GM21723 (cell line): ENCODE measurements around the gene FANCB.
A peak's percentile ranks its signal among the peaks of the same experiment; 100 is the strongest.

ENCODE experiments used
- ATAC-seq: cut with Tn5 transposase; IDR thresholded peaks from one replicate; pipeline ENCODE4 v1.9.1; 2021; ENCODE audit warnings: mild to moderate bottlenecking, moderate library complexity; ENCODE audit not compliant: unreplicated experiment

FANCB gene

DNA sequence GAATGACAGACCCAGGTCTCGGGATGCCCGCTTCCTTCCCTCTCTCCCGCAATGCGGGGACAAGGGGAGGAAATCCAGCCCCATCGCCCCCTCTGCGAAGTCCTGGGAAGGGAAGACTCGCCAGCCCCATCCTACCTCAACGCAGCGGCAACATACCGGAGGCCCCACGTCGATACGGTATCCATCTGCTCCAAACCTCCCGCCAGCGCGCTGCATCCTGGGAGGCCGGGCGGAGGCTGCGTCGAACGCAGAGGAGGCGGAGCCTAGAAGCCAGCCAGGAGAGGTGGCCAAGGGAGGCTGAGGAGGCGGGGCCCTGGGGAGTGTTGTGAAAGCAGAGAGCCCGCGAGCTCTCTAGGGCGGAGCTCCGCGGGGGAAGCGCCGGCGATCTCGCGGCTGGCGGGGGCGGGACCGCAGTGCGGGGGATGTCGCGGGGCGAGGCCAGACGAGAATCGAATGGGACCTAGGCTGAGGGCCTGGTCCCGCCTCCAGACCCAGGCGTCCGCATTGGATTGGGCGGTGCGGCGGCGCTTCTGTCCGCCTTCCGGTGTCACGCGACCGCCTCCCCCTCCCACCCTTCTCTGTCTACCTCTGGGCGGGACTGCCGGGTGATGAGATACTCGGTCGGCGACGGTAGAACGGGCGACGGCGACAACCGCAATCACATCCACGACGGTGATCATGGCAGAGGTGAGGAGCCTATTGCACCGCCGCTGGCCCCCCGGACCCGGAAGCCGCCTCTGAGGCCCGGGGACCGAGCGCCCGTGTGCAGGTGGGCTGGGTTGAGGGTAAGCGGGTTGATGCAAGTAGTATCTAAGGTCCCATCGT, at the start of gene FANCB, which contains the start of gene MOSPD2:
Gene FANCB, minus strand, starts transcription at position 219 of the 825 bp plus-strand sequence. CDS start 7,559 bp downstream, outside the sequence.
Gene MOSPD2, plus strand, starts transcription at position 571 of the 825 bp plus-strand sequence. Its CDS starts 108 bp downstream, at position 679.
- ATAC-seq: peak; percentile 96

DNA sequence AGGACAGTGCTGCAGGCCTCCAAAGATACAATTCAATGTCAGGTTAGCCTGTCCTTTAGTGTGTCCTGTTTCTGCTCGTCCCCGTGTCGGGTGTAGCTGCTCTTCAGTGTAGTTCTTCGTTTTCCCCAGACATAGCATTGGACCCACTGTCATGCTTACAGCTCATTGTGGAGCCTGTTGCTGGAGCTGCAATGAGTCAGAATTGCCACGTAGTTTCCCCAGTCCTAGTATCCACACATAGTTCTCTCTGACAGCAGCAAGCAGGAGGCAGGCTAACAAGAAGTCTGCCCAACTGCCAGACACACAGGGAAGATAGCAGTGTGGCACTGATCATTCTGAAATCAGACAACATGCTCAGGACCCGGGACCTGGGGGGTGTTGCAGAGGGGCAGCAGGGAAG, 49.6 kb upstream of the FANCB start:
- no peak for ATAC-seq

DNA sequence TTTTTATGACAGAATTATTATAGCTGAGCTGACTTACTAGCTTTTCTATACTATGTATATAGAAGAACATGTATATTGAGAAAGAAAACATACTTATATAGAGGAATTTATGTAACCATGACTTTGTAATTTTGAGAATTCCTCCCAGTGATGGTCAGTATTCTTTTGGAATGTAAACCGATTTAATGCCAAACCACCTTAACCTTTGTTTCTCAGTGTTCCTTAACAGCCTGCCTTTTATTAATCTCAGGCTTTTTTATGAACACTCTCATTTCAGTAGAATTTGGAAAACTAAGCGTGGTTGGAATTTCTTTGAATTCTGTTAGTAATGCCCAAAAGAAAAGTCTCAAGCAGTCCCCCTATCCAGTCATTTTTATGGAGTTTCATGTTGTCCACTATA, 47.3 kb upstream of the FANCB start:
- no peak for ATAC-seq

DNA sequence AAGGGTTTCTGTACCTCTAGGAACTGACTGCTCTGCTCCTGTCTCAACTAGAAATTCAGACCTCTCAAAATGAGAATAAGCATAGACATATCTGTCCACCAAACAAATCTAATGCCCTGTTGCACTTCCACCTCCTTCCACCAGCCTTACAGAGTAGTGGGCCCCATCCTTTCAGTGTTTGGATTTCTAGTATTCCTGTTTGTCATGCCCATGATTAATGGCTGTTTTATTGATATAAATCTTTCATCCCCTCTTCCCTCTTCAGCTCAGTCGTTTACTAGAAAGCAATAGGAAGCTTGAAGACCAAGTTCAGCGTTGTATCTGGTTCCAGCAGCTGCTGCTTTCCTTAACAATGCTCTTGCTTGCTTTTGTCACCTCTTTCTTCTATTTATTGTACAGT, 46.5 kb upstream of the FANCB start:
- ATAC-seq: no peak

DNA sequence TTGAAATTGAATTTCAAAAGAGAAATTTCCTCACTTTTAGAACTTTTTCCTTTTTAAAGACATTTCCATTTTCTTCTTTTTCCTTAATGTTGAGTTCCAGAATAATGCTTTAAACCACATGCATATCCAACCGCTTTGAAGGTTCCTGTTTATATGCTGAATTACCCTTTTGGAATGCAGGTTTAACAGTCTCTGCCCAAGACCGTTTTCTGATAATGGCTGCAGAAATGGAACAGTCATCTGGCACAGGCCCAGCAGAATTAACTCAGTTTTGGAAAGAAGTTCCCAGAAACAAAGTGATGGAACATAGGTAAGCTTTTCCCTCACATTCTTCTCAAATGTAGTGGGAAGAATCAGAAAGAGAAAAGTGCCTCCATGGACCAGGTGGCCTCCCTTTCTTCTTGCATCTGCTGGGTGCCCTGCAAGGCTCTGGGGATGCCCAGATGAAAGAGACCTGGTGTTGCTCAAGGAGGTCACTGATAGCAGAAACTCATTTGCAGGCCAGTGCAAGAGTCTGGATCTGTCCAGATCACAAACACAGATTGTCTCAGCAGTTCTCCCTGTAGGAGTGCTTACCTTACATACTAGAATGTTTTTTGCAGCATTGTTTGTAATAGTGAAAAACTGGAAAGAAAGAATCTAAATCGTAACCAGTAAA, 43.3 kb upstream of the FANCB start:
- no peak for ATAC-seq

DNA sequence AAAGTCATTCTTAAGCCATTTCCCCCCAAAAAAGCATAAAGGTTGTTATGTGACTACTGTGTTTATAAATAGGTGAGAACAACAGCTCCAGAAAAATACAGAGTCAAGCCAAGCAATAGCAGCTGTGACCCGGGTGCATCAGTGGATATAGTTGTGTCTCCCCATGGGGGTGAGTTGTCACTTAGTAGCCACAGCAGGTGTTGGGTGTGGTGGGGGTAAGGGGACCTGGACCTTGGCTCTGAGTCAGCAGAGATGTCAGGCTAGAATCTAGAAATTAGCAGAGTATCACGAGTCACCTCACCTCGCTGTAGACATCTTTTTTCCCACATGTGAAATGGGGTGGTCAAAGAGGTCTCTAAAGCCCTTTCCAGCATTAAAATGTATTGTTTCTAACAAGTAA, 42.7 kb upstream of the FANCB start:
- ATAC-seq: no peak

DNA sequence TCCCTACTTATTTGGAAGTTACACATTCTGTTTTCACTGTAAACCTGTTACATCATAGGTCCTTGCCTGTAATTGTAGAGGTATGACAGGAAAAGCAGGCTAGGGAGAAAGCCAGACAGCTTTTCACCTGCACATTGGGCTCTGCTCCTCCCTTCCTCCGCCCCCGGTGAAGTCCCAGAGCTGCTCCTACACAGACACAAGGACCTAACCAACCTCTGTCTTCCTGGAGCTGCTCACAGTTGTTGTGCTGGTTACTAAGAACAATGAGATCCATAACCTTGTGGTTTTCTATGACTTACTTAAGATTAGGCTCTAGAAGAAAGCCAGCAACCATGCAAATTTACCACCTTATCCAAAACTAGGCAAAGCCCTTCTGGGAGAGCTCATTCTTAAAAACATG, 40.4 kb upstream of the FANCB start:
- ATAC-seq: no peak

DNA sequence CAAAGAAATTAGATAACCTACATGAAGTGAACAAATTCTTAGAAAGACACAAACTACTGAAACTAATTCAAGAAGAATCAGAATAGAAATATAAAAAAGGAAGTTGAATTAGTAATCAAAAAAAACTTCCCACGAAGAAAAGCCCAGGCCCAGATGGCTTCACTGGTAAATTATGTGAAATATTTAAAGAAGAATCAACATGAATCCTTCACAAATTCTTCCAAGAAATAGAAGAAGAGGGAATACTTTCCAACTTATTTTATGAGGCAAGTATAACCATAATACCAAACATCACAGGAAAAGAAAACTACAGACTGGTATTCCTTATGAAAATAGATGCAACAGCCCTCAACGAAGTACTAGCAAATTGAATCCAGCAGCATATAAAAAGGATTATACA, 31.0 kb upstream of the FANCB start:
- ATAC-seq: no peak

DNA sequence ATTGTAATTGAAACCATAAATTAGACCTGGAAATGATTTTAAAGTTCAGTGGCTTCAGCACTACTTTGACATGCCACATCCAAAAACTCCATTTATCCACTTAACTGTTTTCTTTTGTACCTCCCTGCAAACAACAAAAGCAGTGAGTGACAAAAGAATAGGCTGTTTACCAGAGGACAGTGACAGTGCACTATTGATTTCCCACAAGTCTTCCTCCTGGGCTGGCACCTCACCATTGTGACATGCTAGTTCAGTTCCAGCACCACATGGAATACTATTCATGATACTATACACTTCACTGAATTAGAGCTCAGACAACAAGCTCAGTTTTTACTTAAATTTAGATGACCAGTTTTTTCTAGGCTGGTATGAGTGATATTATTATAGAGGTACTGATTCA, 29.7 kb upstream of the FANCB start:
- ATAC-seq: no peak

DNA sequence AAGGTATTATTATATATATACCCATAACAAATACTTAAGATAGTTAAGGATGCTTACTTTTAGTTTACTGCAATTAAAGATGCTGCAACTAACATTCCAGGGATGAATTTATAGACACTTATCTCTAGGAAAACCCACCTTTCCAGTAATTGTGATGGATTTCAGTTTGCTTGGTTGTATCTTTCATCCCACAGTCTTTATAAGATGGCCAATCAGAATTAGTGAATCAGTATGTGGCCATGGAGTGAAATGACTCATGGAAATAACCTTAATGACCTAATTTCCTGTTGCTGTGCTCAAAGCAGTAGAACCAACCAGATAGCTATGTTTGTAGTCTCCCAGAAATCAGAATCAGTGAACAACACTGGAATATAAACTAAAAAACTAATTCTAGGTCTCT, 26.7 kb upstream of the FANCB start:
- ATAC-seq: no peak

DNA sequence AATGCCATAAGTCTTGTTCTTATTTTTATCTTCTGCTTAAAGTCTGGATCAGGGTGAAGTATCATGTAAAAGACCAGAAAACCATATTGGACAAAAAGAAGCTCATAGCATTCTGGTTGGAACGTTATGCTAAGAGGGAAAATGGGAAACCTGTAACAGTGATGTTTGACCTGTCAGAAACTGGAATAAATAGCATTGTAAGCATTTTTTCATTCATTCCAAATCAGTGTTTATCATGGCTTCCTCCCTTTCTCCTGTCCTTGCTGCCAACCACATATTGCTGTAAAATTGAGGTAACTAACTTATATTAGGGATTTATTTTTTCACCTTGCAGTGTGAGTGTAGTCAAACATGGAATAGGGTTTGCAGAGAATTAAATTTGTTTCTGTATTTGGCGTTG, 24.2 kb upstream of the FANCB start:
- ATAC-seq: no peak

DNA sequence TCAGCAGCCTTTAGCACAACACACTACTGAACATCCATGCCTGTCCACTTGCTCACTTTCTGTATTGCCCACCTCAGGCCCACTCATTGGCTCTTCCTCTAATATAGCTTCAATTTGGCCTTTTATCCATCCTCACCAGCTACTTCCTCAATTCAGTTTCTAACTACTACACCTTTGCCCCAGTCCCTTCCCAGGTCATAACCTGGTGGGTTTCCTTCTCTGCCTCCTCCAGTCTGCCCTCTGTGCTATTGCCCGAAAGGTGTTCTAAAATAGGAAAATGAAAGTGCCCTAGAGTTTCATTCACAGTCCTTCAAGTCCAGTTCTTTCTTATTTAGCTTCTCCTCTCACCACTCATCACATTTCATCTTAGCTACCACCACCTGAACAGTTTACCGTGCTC, 23.4 kb upstream of the FANCB start:
- no peak for ATAC-seq

DNA sequence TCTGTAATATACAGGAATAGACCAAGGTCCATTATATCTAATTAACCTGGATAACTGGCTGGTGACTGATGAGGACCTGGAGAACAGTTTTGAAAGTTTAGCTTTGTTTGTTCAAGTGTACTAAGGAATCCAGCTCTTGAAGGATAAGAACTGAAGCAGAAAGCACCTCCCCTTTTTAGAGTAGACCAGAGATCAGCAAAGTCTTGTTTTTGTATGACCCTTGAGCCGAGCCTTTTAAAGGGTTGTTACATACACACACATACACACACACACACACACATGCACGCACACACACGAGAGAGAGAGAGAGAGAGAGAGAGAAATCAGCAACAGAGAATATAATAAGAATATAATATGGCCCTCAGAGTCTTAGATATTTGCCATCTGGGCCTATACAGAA, 13.4 kb upstream of the FANCB start:
- no peak for ATAC-seq

DNA sequence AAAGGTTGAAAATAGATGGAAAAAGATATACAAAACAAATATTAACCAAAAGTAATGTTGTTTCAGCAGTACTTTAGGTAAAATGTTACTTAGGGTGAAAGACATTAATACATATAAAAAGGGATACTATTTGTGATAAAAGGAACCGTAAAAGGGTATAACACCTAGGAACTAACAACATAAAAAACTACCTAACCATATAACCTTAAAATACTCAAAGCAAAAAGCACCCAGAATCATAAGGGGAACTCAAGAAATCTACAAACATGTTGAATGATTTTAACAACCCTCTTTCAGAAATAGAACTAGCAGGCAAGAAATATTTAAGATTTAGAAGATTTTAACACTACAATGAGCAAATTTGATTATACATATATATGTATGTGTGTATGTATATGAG, 11.8 kb upstream of the FANCB start:
- ATAC-seq: no peak

DNA sequence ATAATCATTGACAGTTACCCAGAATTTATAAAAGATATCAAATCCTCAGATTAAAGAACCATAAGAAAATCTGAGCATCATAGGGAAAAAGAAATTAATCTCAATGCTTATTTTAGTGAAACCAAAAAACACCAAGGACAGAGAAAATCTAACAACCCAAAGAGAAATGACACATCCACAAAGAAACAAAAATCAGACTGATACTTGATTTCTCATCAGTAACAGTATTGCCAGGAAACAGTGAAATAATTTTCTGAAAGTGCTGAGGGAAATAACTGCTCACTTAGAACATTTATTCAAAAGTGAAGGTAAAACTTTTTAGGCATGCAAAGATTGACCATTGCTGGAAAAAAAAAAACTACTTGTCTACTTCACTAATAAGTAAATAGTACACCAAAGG, 11.0 kb upstream of the FANCB start:
- no peak for ATAC-seq

DNA sequence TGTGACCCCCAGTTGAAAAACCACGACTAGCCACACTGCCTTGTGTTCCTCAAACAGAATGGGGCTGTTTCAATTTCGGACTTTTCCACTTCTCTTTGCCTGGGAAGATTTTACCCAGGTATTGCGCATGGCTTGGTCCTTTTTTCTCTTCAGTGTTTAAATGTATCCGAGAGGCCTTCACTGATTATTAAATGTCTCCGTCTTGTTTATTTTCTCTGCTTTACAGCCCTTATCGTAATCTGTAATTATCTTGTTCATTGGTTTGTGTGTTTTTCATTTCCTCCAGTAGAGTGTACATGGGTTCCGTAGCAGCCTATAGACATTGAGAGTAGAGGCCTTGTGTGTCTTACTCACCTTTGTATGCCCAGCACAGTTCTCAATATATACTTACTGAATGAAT, 2.8 kb upstream of the FANCB start:
- ATAC-seq: no peak

DNA sequence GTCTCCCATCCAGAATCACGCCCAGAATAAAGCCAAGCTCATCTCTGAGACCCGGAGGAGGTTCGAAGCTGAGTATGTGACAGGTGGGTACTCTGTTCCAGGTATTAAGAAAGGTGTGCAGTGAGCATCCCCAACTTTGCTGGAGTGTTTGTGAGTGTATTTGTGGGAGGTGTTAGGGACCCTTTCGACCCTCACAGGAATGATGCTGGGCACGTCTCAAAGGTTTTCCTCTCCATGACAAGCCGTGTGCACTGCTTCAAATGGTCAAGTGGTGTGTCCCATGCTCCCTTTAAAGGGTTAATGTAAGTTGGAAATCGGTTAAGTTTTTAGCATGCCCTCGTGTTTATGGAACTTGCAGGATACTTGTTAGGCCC, 794 bp upstream of the FANCB start:
- no peak for ATAC-seq

DNA sequence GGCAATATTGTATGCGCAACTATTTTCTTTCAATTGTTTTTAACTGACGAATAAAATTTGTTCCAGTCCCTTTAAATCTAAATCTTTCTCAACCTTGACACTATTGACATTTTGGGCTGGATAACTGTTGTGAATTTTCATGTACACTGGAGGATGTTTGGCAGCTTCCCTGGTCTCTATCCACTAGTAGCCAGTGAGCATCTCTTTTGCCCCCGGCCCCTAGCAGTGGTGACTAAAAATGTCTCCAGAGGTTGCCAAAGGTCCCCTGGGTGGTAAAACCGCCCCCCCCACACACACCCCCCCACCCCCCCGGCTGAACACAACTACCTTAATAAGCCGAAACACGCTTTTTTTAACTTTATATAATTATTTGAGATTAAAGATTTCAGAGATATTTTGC, 514 bp downstream of the FANCB start:
- ATAC-seq: no peak

DNA sequence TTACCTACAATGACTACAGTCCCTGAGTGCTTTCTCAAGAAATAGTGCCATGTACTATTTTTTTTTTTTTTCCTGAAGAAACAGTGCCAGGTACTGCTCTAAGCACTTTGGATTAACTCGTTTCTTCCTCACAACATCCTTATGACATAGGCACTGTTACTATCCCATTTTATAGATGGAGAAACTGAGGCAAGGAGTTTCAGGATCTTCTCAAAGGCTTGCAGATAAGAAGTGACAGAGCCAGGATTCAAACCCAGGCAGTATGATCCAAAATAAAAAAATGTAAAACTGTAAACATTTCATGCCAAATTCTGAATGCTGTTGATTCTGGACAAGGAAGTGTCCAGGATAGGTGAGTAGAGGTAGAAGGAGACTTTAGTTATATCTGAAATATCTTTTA, 1.1 kb downstream of the FANCB start:
- ATAC-seq: no peak

DNA sequence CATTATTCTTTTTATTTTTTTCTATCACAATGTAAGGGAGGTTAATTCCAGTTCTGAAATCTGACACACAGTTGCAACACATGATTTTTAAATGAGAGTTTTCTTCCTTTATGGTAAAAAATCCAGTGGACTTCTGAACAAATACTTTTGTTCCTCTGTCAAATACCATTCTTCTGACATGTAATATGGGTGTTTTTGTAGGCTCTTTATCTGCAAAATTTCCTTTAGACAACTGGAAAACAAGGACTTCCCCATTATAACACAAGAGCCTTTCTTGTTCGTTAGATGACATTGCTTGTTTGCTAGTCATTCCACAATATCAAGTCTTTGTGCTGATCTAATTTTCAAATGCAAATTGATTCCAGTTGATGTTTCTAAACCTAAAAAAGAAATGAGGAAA, 7.7 kb downstream of the FANCB start:
- ATAC-seq: no peak

DNA sequence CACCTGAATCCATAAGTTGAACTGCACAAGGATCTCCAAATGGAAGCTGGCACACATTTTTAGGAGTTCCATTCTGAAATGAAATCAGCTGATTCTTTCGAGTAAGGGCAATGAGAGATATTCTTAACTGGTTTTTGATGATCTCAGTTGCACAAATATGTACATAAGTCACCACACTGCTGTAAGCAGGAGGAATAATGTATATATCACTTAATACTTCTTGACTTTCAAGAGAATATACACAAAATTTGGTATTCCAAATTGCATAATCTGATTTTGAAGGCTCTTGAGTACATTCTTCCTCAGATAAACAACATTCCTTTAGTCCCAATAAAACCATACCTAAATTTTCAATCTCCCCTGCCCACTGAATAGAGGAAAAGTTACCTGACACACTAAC, 8.2 kb downstream of the FANCB start:
- ATAC-seq: no peak

DNA sequence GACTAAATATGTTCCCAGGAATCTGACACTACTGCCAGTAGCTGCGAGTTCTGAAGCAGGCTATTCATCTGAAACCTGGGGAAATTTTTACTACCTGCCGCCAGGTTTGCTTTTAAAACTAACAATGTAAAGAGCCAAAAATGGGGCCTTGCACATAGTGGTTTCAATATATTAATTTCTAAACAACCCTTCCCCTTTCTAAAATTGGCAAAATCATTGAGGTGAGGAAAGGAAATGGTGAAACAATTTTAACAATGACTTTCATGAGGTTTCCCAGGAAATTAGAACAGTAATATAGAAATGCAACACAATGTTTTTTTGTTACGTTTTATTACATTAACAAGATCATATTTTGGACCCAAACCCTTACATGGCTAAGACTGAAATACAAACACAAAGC, 21.3 kb downstream of the FANCB start:
- ATAC-seq: no peak

DNA sequence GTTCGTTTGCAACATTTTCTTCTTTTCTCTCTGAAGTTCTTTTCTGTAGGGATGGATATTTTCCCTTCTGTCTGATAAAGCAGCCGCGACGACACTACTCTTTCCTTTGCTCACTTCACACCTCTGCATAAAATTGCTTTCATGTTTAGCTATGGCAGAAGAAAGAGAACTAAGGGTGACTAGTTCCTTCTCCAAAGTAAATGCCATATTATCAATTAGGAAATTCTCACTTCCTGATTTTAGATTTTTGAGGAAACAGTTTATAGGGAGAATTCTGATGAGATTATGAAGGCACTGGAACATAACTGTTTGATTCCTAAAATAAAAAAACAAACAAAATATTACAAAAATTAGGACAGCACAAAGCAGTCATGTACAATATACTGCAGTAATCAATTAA, 29.2 kb downstream of the FANCB start:
- no peak for ATAC-seq
